Measurements from ENCODE around the gene GYG1. TPM values are rescaled to one million over a fixed set of nuclear protein-coding genes. Genes with fewer than 3 reads are reported as not detected.

The GYG1 gene
- total RNA-seq, 1 donor from 2014 or later, result 48.1 TPM

DNA sequence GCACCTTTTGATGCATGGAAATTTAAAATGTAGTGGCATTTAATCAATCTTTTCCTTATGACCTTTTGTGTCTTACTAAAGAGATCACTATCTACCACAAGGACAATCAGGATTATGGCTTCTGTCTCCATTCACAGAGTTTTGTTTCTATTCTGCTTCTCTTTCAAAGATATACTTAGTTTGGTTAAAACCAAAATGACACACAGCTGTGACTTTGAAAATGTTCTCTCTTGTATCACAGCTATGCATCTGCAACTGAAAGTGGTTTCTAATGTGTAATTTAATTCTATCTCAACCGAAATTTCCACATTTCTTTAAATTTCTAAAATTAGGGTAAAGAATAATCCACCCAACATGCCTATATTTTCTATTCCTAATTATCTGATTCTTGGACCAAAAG lies 67.3 kb downstream of the GYG1 start:
- no peak for DNase-seq (ENCODE audit: low spot score)
- H3K4me3 Mint-ChIP-seq (ENCODE audit: unreplicated experiment), result no peak overlapping the region
- no peaks in the 10 kb centered on the region for H3K27me3 Mint-ChIP-seq (ENCODE audit: low read depth)
- TF ChIP-seq, protein P1, sequence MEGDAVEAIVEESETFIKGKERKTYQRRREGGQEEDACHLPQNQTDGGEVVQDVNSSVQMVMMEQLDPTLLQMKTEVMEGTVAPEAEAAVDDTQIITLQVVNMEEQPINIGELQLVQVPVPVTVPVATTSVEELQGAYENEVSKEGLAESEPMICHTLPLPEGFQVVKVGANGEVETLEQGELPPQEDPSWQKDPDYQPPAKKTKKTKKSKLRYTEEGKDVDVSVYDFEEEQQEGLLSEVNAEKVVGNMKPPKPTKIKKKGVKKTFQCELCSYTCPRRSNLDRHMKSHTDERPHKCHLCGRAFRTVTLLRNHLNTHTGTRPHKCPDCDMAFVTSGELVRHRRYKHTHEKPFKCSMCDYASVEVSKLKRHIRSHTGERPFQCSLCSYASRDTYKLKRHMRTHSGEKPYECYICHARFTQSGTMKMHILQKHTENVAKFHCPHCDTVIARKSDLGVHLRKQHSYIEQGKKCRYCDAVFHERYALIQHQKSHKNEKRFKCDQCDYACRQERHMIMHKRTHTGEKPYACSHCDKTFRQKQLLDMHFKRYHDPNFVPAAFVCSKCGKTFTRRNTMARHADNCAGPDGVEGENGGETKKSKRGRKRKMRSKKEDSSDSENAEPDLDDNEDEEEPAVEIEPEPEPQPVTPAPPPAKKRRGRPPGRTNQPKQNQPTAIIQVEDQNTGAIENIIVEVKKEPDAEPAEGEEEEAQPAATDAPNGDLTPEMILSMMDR (IDR thresholded peaks at IDR 0.05), result no peak
- H3K4me1 Mint-ChIP-seq (ENCODE audit: low read depth), result no peaks in the 10 kb centered on the region
- H3K36me3 Mint-ChIP-seq (ENCODE audit: low read depth), result peaks cover 39% of the 10 kb centered on the region
- H3K27ac Mint-ChIP-seq (ENCODE audit: unreplicated experiment), result no peak overlapping the region
- H3K9me3 Mint-ChIP-seq (ENCODE audit: low read depth), result peaks cover 4% of the 10 kb centered on the region

DNA sequence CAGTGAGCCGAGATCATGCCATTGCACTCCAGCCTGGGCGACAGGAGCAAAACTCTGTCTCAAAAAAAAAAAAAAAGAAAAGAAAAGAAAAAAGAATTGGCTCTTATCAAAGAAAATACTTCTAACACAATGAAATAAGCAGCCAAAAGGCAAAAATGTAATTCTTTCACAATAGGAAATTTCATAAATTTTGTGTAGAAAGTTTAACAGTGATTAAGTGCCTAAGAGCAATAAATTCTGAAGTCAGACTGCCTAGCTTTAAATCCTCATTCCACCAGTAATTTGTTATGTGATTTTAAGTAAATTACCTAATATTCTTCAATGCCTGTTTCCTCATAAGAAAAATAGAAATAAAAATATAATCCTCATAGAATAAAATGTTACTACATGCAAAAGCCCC lies 70.4 kb downstream of the GYG1 start:
- Mint-ChIP-seq H3K9me3 (ENCODE audit: low read depth) (no peaks in the 10 kb centered on the region), H3K4me1 (ENCODE audit: low read depth) (no peaks in the 10 kb centered on the region), H3K27ac (ENCODE audit: unreplicated experiment) (no peak overlapping the region), H3K27me3 (ENCODE audit: low read depth) (no peaks in the 10 kb centered on the region), H3K4me3 (ENCODE audit: unreplicated experiment) (no peak overlapping the region), H3K36me3 (ENCODE audit: low read depth) (peaks cover 31% of the 10 kb centered on the region)
- TF ChIP-seq, protein P1 (IDR thresholded peaks at IDR 0.05), result no peak
- DNase-seq (ENCODE audit: low spot score), result no peak

DNA sequence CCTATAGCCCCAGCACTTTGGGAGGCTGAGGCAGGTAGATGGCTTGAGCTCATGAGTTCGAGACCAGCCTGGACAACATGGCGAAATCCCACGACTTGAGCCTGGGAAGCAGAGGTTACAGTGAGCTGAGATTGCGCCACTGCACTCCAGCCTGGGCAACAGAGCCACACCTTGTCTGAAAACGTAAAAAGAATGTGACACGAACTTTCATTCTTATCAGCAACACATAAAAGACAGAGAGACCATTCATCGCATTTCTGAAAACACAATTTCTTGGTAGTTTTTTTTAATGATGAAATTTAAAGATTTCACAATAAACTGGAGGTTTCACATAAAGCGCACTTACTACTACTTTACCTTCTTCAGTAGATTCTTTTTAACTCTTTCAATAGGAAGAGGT lies 76.5 kb downstream of the GYG1 start:
- Mint-ChIP-seq H3K9me3 (ENCODE audit: low read depth) (no peaks in the 10 kb centered on the region), H3K27me3 (ENCODE audit: low read depth) (no peaks in the 10 kb centered on the region), H3K4me3 (ENCODE audit: unreplicated experiment) (no peak overlapping the region), H3K27ac (ENCODE audit: unreplicated experiment) (no peak overlapping the region), H3K36me3 (ENCODE audit: low read depth) (peaks cover 22% of the 10 kb centered on the region), H3K4me1 (ENCODE audit: low read depth) (no peaks in the 10 kb centered on the region)
- DNase-seq (ENCODE audit: low spot score), result no peak
- TF ChIP-seq, protein P1 (IDR thresholded peaks at IDR 0.05), result no peak

Other genes starting within 250 kb of the GYG1 start
- gene CPB1, start 163.7 kb upstream of the GYG1 start, total RNA-seq, result not detected in 3 replicates
- not detected in 3 replicates for gene CPA3, start 126.2 kb upstream of the GYG1 start, total RNA-seq
- 26.4 to 30.9 TPM (median 29.8 TPM) in 3 replicates for gene HLTF, start 95.0 kb downstream of the GYG1 start, total RNA-seq
- 16.2 to 17.5 TPM (median 16.5 TPM) in 3 replicates for gene HPS3, start 138.1 kb downstream of the GYG1 start, total RNA-seq
- gene CP, start 230.3 kb downstream of the GYG1 start, total RNA-seq, result not detected in 3 replicates

All from chondrocyte (in vitro differentiated cells).